COR-L47 (cell line): ENCODE data around the gene HEG1.
A peak's percentile ranks its signal among the peaks of the same experiment; 100 is the strongest.

Experiments used
- DNase-seq: peaks from one replicate; lab custom pipeline; 2025; lab: John Stamatoyannopoulos, UW

The HEG1 gene

DNA sequence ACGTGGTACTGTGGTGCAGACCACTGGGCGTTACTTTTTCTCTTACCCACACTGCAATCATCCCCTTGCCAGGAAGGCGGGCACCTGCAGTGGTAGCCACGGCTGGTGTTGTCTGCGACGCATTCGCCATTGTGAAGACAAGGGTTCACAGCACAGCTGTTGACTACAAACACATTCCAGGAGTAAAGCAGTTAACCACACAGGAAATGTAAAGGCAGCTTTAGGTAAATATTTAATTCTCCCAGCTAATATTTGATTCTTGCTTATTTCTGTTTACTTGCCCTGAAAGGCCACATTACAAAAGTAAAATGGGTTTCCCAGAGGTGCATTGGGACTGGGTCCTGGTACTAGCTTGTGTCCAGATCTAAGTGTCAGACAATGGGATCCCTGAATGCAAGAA lies 45.4 kb downstream of the HEG1 start:
- no peak for DNase-seq

GRCh38 chr3:125008766-125009165 lies 47.0 kb downstream of the HEG1 start:
- no peak for DNase-seq

DNA sequence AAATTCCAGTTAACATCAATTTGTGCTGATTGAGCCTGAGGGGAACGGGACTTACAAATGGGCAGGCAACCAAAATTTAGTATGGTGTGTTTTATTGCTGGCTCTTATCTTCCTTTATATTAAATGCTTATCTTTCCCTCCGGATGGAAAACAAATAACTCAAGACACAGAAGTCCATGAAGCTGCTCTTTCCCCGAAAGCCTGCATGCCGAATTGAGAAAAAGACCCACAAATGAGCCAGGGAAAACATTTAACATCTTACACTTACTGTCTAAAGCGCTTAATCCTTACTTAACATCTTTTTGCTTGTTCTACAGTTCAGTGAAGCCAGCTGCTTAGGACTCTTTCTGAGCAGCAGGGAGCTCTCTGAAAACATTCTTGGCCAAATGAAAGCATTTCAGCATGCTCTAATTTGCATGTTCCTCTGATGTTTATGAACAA lies 49.5 kb downstream of the HEG1 start:
- no peak for DNase-seq

DNA sequence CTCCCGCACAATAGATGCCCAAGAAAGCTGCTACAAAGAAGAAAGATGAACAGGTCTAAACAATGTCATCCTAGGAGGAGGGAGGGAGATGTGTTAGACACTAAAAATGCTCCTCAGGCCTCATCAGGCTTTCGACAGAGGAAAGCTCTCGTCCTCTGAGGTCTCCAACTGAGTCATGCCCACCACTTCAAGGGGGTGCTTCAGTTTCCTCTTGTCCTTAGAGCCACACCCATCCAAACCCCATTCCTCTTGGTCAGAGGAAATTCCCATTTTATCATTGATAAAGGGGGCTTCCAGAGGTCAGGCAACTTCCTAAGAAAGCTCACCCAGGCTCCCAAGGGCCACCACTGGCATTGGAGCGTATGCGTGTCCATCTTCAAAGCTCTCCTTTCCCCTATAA lies 50.1 kb downstream of the HEG1 start:
- DNase-seq = no peak

DNA sequence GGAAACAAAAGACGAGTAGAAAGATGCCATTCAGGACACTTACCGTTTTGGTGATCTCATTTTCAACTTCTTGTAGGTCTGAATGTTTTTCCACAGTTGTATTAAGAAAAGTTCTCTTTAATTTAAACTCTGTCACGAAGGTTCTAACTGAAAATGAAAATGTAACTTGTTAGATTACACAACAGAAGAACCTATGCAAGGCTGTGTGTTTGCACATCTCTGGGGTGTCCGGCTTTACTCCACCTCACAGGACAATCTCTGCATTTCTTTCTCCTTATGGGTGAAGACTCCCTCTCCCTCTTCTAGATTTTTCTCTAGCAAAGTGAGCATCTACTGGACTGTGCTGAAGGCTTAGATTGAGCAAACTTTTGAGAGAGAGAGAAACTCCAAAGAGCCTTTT lies 50.6 kb downstream of the HEG1 start:
- DNase-seq = no peak

- DNase-seq = no peak
These were observed 51.8 kb downstream of the HEG1 start for GRCh38 chr3:125003859-125004595.

DNA sequence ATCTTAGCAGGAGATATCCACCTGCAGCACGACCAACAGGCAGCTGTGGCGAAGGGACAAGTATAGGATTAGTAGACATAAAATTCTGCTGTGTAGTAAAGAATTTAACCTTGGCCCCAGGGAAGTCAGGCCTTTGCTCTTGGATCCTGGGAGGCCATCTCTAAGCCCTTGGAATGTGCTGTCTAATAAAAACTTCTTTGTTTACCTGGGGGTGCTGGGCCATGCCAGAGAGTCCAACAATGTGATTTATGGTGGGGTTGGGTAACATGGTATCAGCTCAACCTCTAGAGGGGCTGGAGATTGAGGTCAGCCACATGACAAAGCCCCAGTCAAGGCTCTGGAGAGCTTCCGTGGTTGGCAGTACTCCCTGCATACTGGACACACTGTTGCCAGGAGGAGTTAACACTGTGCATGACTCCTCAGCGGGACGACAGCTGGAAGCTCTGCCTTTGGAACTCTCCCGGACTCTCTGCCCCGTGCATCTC lies 52.4 kb downstream of the HEG1 start:
- no peak for DNase-seq

GRCh38 chr3:125002414-125003368 lies 53.1 kb downstream of the HEG1 start:
- no peak for DNase-seq

GRCh38 chr3:125001557-125002413 lies 54.0 kb downstream of the HEG1 start:
- DNase-seq = no peak

GRCh38 chr3:125000661-125001060 lies 55.1 kb downstream of the HEG1 start:
- no peak for DNase-seq

- no peak for DNase-seq
These were observed 55.8 kb downstream of the HEG1 start for GRCh38 chr3:124999897-125000435.

DNA sequence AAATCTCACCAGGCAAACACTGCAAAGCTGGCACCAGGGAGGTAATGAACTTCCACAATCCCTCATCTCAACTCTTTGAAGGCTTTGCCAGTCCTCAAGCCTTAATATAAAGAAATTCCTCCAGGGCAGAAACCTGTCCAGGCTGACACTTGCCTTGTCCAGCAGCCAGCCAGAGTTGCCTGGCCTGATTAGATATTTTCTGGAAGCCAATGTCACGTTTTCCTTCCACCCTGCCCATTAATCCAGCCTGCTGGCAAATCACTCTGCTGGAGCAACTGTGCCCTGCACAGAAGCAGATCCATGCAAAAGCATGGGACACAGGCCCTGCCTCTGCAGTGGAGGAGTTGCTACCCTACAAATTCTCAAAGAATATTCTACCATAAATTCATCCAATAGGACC lies 56.5 kb downstream of the HEG1 start:
- no peak for DNase-seq

DNA sequence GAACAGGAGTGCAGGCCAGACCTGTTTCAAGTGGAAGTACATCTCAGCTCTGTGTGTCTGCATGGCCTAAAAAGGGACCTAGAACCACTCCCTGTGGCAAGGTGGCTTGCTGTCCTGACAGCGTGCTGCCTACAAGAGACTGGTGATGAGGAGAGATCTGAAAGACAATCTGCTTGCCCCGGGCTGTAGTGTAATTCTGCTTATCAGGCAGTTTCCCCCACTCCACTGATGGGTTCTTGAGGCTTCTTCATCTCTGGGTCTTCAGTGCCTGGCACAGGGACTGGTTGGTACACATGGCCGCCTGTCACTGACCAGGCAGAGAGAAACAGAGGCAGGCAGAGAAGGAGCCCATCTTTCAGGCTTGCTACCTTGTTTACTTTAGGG lies 57.6 kb downstream of the HEG1 start:
- no peak for DNase-seq

DNA sequence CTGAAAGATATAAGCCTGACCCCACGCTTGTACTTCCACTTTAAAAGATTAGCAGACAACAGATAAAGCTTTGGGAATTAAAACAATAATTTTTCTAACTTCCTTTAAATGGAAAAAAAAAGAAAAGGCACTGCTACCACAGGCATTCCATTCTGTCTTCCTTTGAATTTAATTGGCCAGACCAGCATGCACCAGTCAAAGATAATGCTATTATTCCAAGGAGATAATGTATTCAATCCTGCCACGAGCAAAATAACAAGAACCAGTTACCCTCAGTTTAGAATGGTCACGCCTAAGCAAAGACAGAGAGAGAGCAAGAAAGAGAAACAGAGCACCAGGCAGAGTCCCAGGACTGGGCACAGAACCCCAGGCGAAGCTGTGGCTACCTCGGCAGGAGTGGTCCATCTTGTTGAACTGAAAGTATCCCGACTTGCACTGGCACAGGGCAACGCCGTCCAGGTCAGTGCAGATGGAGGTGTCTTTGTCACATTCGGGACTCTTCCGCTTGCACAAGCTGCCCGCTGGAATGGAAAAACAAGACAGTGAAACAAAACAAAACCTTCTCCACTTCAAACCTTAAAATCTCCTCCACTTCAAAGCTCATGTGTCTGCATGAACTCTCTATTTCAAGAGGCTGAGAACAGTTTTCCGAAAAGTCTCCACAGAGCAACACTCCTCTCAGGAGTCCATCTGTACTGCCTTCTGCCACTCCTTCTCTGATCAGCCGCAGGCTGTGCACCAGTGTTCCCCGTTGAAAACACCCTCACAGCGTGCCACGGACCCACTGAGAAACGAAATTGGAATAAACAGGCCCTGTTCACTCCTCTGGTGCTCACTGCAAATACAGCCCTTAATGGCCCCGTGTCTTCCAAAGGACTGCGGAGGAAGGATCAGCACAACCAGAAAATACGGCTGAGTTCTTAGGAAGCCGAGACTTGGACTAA lies 58.2 kb downstream of the HEG1 start:
- no peak for DNase-seq

- peak; percentile 68 for DNase-seq
These were observed 60.3 kb downstream of the HEG1 start for GRCh38 chr3:124995460-124995994.

DNA sequence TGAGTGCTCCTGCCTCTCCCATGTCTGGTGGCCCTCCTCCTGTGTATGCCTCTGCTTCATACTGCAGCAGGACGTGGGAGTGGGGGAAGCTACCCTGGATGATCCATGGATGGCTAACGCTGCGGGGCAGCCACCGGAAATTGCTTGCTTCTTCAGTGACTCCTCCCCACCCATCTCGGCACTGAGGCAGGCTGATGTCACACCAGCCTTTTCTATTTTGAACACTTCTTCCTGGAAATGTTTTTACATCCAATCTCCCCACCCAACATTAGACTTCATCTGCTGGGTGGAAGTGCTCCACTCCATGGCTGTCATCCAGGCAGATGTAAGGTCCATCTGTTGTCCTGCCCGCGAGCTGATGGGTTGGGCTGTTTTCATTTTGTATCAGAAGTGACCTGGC lies 62.3 kb downstream of the HEG1 start:
- no peak for DNase-seq

DNA sequence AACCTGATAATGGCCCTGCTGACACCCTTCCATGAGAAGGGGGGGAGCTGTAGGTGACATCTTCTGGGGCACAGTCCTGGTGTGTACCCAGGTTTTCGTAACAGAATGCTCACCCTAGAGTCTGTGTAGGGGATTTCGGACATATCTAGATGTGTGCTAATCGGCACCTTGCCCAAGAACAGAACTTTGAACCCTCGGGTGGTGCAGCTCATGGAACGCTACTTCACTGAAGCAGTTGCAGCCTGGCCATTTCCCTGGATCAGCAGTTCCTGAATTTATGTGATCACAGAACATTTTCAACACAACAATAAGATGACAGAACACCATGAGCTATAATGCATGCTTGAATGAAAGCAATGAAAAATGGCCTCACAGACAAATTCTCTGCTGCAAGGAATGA lies 63.8 kb downstream of the HEG1 start:
- no peak for DNase-seq

GRCh38 chr3:124986192-124987143 lies 69.3 kb downstream of the HEG1 start:
- no peak for DNase-seq

DNA sequence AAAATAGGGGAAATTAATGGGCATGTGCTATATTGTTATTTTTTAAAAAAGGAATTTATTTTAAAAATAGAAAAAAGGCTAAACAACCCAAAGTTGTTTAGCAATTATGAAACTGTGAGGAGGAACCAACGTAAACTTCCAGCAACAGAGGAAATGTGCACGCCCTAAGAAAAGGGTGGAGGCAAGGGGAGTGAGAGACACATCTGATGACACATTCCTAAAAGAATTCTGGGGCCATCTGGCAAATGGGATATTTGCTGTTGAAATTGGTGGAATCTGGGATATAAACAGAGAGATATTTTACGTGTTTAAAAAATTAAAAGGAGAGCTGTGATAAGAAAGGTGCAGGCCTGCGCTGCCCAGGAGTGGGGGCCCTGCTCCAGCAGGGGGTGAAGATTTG lies 70.4 kb downstream of the HEG1 start:
- no peak for DNase-seq
